Natural killer cell (primary cell): ENCODE data around the gene IGF2R. TPM values are rescaled to one million over a fixed set of nuclear protein-coding genes. Genes with fewer than 3 reads are reported as not detected.

Source experiments
- ATAC-seq, 3 donors: fragments of 150-1000 bp in 2 of 3; fragments of 200-7000 bp in 1 of 3; cut with Tn5 transposase; 1 replicate in 1 of 3; 2 replicates in 2 of 3; pipeline ENCODE4 v1.10.0; 2021; ENCODE audit warnings: mild to moderate bottlenecking in 2 of 3, moderate library complexity in 2 of 3
- DNase-seq, 2 donors: peaks; one replicate each; pipeline versions ENCODE4 v3.0.0 to v3.0.0-alpha.2; 2013 to 2021; ENCODE audit warnings: mixed read lengths in 1 of 2
- H3K27ac ChIP-seq: one replicate; pipeline ENCODE4 v1.5.1; 2013; ENCODE audit warnings: mild to moderate bottlenecking, low read length
- H3K27me3 ChIP-seq: one replicate; pipeline ENCODE4 v1.6.1; 2013; ENCODE audit warnings: low read length; ENCODE audit not compliant: control insufficient read depth, insufficient read depth
- H3K36me3 ChIP-seq: one replicate; pipeline ENCODE4 v1.6.1; 2013; ENCODE audit warnings: low read length; ENCODE audit not compliant: control insufficient read depth, insufficient read depth
- H3K4me1 ChIP-seq: one replicate; pipeline ENCODE4 v1.6.1; 2013; ENCODE audit warnings: low read length; ENCODE audit not compliant: control insufficient read depth, insufficient read depth
- H3K4me3 ChIP-seq: one replicate; pipeline ENCODE4 v1.5.1; 2013; ENCODE audit warnings: low read length
- H3K9me3 ChIP-seq: one replicate; pipeline ENCODE4 v1.6.1; 2013; ENCODE audit warnings: low read length; ENCODE audit not compliant: control insufficient read depth, insufficient read depth
- H3K27ac Mint-ChIP-seq, 2 donors: one replicate each; pipeline ENCODE4 v1.8.0; 2022; ENCODE audit warnings: mild to moderate bottlenecking in 2 of 2, mixed read lengths in 2 of 2, moderate library complexity in 1 of 2
- H3K27me3 Mint-ChIP-seq, 2 donors: one replicate each; pipeline ENCODE4 v1.8.0; 2022; ENCODE audit warnings: low read depth in 2 of 2, mixed read lengths in 2 of 2
- H3K36me3 Mint-ChIP-seq: one replicate; pipeline ENCODE4 v1.8.0; 2022; ENCODE audit warnings: mixed read lengths
- H3K4me1 Mint-ChIP-seq, 2 donors: one replicate each; pipeline ENCODE4 v1.8.0; 2022; ENCODE audit warnings: mixed read lengths in 2 of 2
- H3K4me3 Mint-ChIP-seq: one replicate; pipeline ENCODE4 v1.8.0; 2022; ENCODE audit warnings: mild to moderate bottlenecking, moderate library complexity, mixed read lengths
- H3K9me3 Mint-ChIP-seq, 2 donors: one replicate each; pipeline ENCODE4 v1.8.0; 2022; ENCODE audit warnings: mixed read lengths in 2 of 2
- WGBS: methylation state at CpG from one replicate; pipeline ENCODE4 v1.1.7; 2013; ENCODE audit warnings: missing lambda C conversion rate; ENCODE audit not compliant: insufficient coverage; 5-methylcytosine and 5-hydroxymethylcytosine counted together
- intact Hi-C: fragments of 100-400 bp; cut with micrococcal nuclease; formaldehyde crosslinking; loops from one replicate; pipeline ENCODE4 v1.14.2; 2022
- total RNA-seq, 4 donors: library from RNA; stranded (reverse); fragments of 120-200 nt in 1 of 4; gene quantifications; one replicate each; pipeline versions ENCODE4 v1.2.3 to v1.2.4, GENCODE V29; 2013 to 2022
- TF ChIP-seq, protein P1 (sequence below): fragments of 200-600 bp; IDR thresholded peaks from one replicate; pipeline ENCODE4 v1.8.0; 2022; ENCODE audit warnings: antibody characterized with exemption

The IGF2R gene
- total RNA-seq, 3 donors from 2014 or later (not counting 1 experiment from before 2014, with no cell fraction given): 208 to 282 (median 253) TPM

DNA sequence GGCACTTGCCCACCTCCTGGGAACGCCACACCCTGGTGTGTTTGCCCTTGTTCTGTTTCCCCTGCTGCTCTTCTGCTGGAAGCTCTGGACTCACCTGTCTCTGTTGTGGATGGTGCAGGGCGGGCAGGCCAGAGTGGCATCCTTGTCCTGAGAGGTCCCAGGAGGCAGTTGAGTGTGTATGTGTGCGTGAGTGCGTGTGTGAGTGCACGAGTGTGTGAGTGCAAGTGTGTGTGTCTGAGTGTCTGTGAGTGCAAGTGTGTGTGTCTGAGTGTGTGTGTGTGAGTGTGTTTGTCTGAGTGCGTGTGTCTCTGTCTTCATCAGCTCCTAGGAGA lies 12.2 kb downstream of the IGF2R start:
- no peaks in the 10 kb centered on the region for H3K36me3 Mint-ChIP-seq
- peak overlapping the region; percentile 94 to 99 for H3K27ac Mint-ChIP-seq
- ATAC-seq (no peak), DNase-seq (peak in 1 of 2 donors; percentile 35)
- Histone ChIP-seq H3K27me3 (no peaks in the 10 kb centered on the region), H3K9me3 (no peaks in the 10 kb centered on the region), H3K27ac (peak overlapping the region; percentile 93), H3K4me3 (no peak overlapping the region), H3K36me3 (no peaks in the 10 kb centered on the region), H3K4me1 (peaks cover 83% of the 10 kb centered on the region)
- H3K4me1 Mint-ChIP-seq: peaks cover 97 to 99% of the 10 kb centered on the region in 2 donors
- H3K27me3 Mint-ChIP-seq: no peaks in the 10 kb centered on the region
- intact Hi-C loops: no loop called here
- TF ChIP-seq, protein P1, sequence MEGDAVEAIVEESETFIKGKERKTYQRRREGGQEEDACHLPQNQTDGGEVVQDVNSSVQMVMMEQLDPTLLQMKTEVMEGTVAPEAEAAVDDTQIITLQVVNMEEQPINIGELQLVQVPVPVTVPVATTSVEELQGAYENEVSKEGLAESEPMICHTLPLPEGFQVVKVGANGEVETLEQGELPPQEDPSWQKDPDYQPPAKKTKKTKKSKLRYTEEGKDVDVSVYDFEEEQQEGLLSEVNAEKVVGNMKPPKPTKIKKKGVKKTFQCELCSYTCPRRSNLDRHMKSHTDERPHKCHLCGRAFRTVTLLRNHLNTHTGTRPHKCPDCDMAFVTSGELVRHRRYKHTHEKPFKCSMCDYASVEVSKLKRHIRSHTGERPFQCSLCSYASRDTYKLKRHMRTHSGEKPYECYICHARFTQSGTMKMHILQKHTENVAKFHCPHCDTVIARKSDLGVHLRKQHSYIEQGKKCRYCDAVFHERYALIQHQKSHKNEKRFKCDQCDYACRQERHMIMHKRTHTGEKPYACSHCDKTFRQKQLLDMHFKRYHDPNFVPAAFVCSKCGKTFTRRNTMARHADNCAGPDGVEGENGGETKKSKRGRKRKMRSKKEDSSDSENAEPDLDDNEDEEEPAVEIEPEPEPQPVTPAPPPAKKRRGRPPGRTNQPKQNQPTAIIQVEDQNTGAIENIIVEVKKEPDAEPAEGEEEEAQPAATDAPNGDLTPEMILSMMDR: no peak
- WGBS: 68% methylated on average over 6 of the region's 6 CpGs
- H3K9me3 Mint-ChIP-seq: no peaks in the 10 kb centered on the region
- peak overlapping the region; percentile 94 for H3K4me3 Mint-ChIP-seq

- H3K27me3 Mint-ChIP-seq: no peaks in the 10 kb centered on the region
- WGBS: 12% methylated on average over 15 of the region's 16 CpGs
Measured at GRCh38 chr6:159981403-159982245, 12.7 kb downstream of the IGF2R start.

DNA sequence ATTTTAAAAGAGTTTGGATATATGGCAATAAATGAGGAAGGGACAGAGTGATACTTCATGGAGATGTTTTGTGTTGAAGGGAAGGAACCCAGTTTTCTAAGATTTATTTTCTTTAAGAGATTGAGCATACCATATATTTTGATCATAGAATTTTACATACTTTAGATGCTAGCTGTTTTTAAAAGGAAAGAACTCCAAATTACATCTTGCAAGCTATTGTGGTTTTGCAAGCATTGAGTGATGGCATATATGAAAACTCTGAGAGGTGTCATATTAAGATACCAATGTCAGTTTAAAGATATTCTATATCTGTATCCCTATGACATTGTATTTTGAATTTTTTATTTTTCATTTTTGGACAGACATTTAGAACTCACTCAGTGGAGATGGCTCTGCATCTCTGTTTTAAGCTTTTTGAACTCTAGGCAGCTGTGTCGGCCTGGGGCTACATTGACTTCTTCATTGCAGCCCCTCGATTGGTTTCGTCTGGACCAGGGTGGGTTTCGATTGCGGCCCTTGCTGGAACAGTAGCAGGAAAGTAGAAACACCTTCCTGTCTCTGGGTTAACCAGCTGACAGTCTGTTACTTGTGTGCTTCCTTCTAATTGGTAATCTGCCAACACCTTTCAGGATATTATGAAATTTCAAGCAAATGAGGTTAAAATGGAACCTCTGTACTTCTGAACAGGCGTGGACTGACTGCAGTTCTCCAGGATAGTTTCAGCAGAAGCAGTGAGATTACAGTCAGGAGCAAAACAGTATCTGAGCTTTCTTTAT lies 14.0 kb downstream of the IGF2R start:
- peak in 1 of 2 donors; percentile 65 for DNase-seq
- peak overlapping the region; percentile 94 to 99 for H3K27ac Mint-ChIP-seq
- 13% methylated on average over 6 of the region's 6 CpGs for WGBS
- Histone ChIP-seq H3K4me1 (peaks cover 81% of the 10 kb centered on the region), H3K27ac (peak overlapping the region; percentile 93), H3K9me3 (no peaks in the 10 kb centered on the region), H3K27me3 (no peaks in the 10 kb centered on the region), H3K4me3 (no peak overlapping the region), H3K36me3 (no peaks in the 10 kb centered on the region)
- ATAC-seq: peak; percentile 1 to 18 (median 16)
- H3K27me3 Mint-ChIP-seq: no peaks in the 10 kb centered on the region
- no peaks in the 10 kb centered on the region for H3K36me3 Mint-ChIP-seq
- peaks cover 93 to 96% of the 10 kb centered on the region in 2 donors for H3K4me1 Mint-ChIP-seq
- peak overlapping the region; percentile 94 for H3K4me3 Mint-ChIP-seq
- H3K9me3 Mint-ChIP-seq: no peaks in the 10 kb centered on the region
- TF ChIP-seq, protein P1: no peak
- intact Hi-C loops: loop anchor here (2.0 kb wide), 1 partner anchor 32 kb away; no protein-coding TSS in a partner anchor

More at GRCh38 chr6:159981403-159982245, 12.7 kb downstream of the IGF2R start:
- Mint-ChIP-seq H3K9me3 (no peaks in the 10 kb centered on the region), H3K4me3 (peak overlapping the region; percentile 94), H3K36me3 (no peaks in the 10 kb centered on the region), H3K27ac (peak overlapping the region; percentile 94 to 99), H3K4me1 (peaks cover 98 to 100% of the 10 kb centered on the region in 2 donors)
- TF ChIP-seq, protein P1: no peak
- Histone ChIP-seq H3K4me3 (peak overlapping the region; percentile 3), H3K4me1 (peaks cover 87% of the 10 kb centered on the region), H3K27me3 (no peaks in the 10 kb centered on the region), H3K36me3 (no peaks in the 10 kb centered on the region), H3K9me3 (no peaks in the 10 kb centered on the region), H3K27ac (peak overlapping the region; percentile 93)
- DNase-seq (peak; percentile 49 to 78), ATAC-seq (peak; percentile 34 to 75 (median 62))
- intact Hi-C loops: loop anchor here (2.0 kb wide), 1 partner anchor 33 kb away; no protein-coding TSS in a partner anchor
